Endothelial cell of umbilical vein (primary cell): ENCODE data around the gene OLIG1. TPM values are rescaled to one million over a fixed set of nuclear protein-coding genes. Genes with fewer than 3 reads are reported as not detected.

Experiments used
- BruUV-seq: library from RNA; stranded (reverse); fragments of 400-500 nt; replicated peaks from 2 replicates; lab custom pipeline; 2021; lab: Mats Ljungman, UMichigan
- CTCF ChIA-PET: fragments of 300-600, 350-600 bp; sonication (Branson Sonifier 250); formaldehyde crosslinking; loops from one replicate; lab custom pipeline; 2021; ENCODE audit warnings: antibody characterized with exemption, inconsistent platforms; lab: Charles Lee
- POLR2A ChIA-PET: fragments of 300-600, 350-600 bp; sonication (Branson Sonifier 250); formaldehyde crosslinking; loops from one replicate; lab custom pipeline; 2021; ENCODE audit warnings: antibody characterized with exemption, inconsistent platforms; lab: Charles Lee
- DNase-seq: peaks from one replicate; pipeline ENCODE4 v3.0.0-alpha.2; 2011; ENCODE audit warnings: low read depth, low spot score
- FAIRE-seq: peaks from 2 replicates; lab custom pipeline; 2011; peaks lifted over from hg19 to GRCh38; lab: Jason Lieb, UNC
- H2AFZ ChIP-seq: 2 replicates; pipeline ENCODE4 v1.6.0; 2012; ENCODE audit warnings: low read depth, low read length, control low read depth, inconsistent platforms
- H3K27ac ChIP-seq: 2 replicates; pipeline ENCODE4 v1.5.1; 2011; ENCODE audit warnings: low read depth, mild to moderate bottlenecking, control low read depth, low read length, moderate library complexity; ENCODE audit not compliant: insufficient read depth
- H3K27me3 ChIP-seq, 2 experiments: 2 replicates each; pipeline versions ENCODE4 v1.6.0 to v1.6.1; 2011; ENCODE audit warnings: low read length in 2 of 2, mixed read lengths in 1 of 2; ENCODE audit not compliant: control insufficient read depth in 2 of 2, insufficient read depth in 2 of 2
- H3K36me3 ChIP-seq, 2 experiments: 2 replicates in 1 of 2; 3 replicates in 1 of 2; pipeline ENCODE4 v1.5.1; 2011; ENCODE audit warnings: low read length in 2 of 2, mild to moderate bottlenecking in 1 of 2, moderate library complexity in 1 of 2; ENCODE audit not compliant: control insufficient read depth in 2 of 2, insufficient read depth in 2 of 2; ENCODE audit errors: extremely low read depth in 1 of 2
- H3K4me1 ChIP-seq: 3 replicates; pipeline ENCODE4 v1.5.1; 2011; ENCODE audit warnings: mild to moderate bottlenecking, low read length; ENCODE audit not compliant: control insufficient read depth, insufficient read depth; ENCODE audit errors: extremely low read depth
- H3K4me2 ChIP-seq: 2 replicates; pipeline ENCODE4 v1.6.1; 2011; ENCODE audit warnings: low read length, control low read depth, mixed read lengths; ENCODE audit not compliant: insufficient read depth
- H3K4me3 ChIP-seq, 3 experiments: fragments of 200-600 bp in 1 of 3; sonication (generic), shearing (Covaris generic) in 1 of 3; replicated peaks in 1 of 3; 2 replicates each; pipeline ENCODE4 v1.5.1; 2011 to 2016; ENCODE audit warnings: control low read depth in 3 of 3, low read length in 3 of 3, mild to moderate bottlenecking in 2 of 3, inconsistent platforms in 1 of 3, low read depth in 1 of 3, moderate library complexity in 1 of 3; ENCODE audit not compliant: insufficient read depth in 1 of 3
- H3K79me2 ChIP-seq: 2 replicates; pipeline ENCODE4 v1.6.0; 2012; ENCODE audit warnings: low read length, inconsistent platforms; ENCODE audit not compliant: control insufficient read depth, insufficient read depth
- H3K9ac ChIP-seq: replicated peaks from 2 replicates; pipeline ENCODE3; 2011; ENCODE audit warnings: low read length, control low read depth; ENCODE audit not compliant: insufficient read depth; ENCODE audit errors: extremely low read depth
- H3K9me1 ChIP-seq: replicated peaks from 3 replicates; pipeline ENCODE4 v1.6.0; 2011; ENCODE audit warnings: mild to moderate bottlenecking, low read length; ENCODE audit not compliant: control insufficient read depth, insufficient read depth; ENCODE audit errors: extremely low read depth
- H3K9me3 ChIP-seq: replicated peaks from 2 replicates; pipeline ENCODE4 v1.5.1; 2012; ENCODE audit warnings: low read length, inconsistent platforms; ENCODE audit not compliant: control insufficient read depth, insufficient read depth
- H4K20me1 ChIP-seq: replicated peaks from 2 replicates; pipeline ENCODE3; 2011; ENCODE audit warnings: mild to moderate bottlenecking, low read length; ENCODE audit not compliant: control insufficient read depth, insufficient read depth; ENCODE audit errors: extremely low read depth
- CTCF ChIP-seq, 2 donors: IDR thresholded peaks; 1 replicate in 1 of 2; 2 replicates in 1 of 2; pipeline ENCODE4 v1.5.1; 2011; ENCODE audit warnings: low read length in 2 of 2, mild to moderate bottlenecking in 2 of 2, moderate library complexity in 2 of 2, control low read depth in 1 of 2, inconsistent platforms in 1 of 2, low read depth in 1 of 2; ENCODE audit not compliant: insufficient read depth in 1 of 2; ENCODE audit errors: extremely low read depth in 1 of 2
- EZH2 ChIP-seq: IDR thresholded peaks from 2 replicates; pipeline ENCODE4 v1.6.1; 2012; ENCODE audit warnings: borderline replicate concordance, low read depth, mild to moderate bottlenecking, moderate library complexity, low read length, inconsistent platforms; ENCODE audit not compliant: severe bottlenecking
- GATA2 ChIP-seq: IDR thresholded peaks from 2 replicates; pipeline ENCODE4 v1.7.0; 2011; ENCODE audit warnings: low read depth, mild to moderate bottlenecking, moderate library complexity, mixed read lengths, low read length; ENCODE audit not compliant: insufficient read length, insufficient read depth
- MAX ChIP-seq: IDR thresholded peaks from 2 replicates; pipeline ENCODE4 v1.6.1; 2011; ENCODE audit not compliant: insufficient read depth, insufficient read length
- POLR2AphosphoS5 ChIP-seq: IDR thresholded peaks from 2 replicates; pipeline ENCODE4 v1.6.1; 2012; ENCODE audit warnings: low read depth, mild to moderate bottlenecking, control low read depth, low read length, moderate library complexity; ENCODE audit not compliant: insufficient read depth
- dilution Hi-C: fragments of 300-500 bp; cut with MboI; formaldehyde crosslinking; loops from one replicate; pipeline ENCODE4 v1.15.0; 2019; ENCODE audit warnings: low sequenced_read_pairs; ENCODE audit not compliant: extremely low pct_ligation_motif_present
- intact Hi-C: fragments of 100-400 bp; cut with micrococcal nuclease; formaldehyde crosslinking; loops from one replicate; pipeline ENCODE4 v1.10.0; 2022
- polyA plus RNA-seq, 4 experiments: library from polyadenylated mRNA; depleted of rRNA in 3 of 4; stranded (reverse) in 3 of 4; unstranded in 1 of 4; fragments of >200 nt; gene quantifications; 2 replicates each; pipeline versions ENCODE4 v1.2.1 to v1.2.3, GENCODE V29; 2011 to 2012; ENCODE audit warnings: missing spikeins in 1 of 4
- total RNA-seq: library from RNA; stranded (reverse); gene quantifications from 2 replicates; pipeline ENCODE4 v1.2.3, GENCODE V29; 2021

OLIG1 gene
- total and polyA plus RNA-seq, 2 donors (not counting 3 experiments of a cell fraction or from before 2014, with no cell fraction given) = not detected

- no TSS peak for BruUV-seq
- no peak within 1 kb of the TSS for H3K4me2 ChIP-seq
- no peaks in the 10 kb centered on the region for H3K9me1 ChIP-seq
- H4K20me1 ChIP-seq = no peaks in the 10 kb centered on the region
- H3K79me2 ChIP-seq = no peaks in the 10 kb centered on the region
- peaks cover 93 to 100% of the 10 kb centered on the region in 2 experiments for H3K27me3 ChIP-seq
- dilution Hi-C loops (no loop called here), intact Hi-C loops (loop anchor here (10.0 kb wide), 1 partner anchor 49 kb away; the partner anchor contains the start of gene OLIG1)
- ChIA-PET POLR2A (no interaction called here), CTCF (interaction anchor here (1.5 to 1.7 kb wide), 2 partner anchors 11 to 85 kb away, joined by 3 to 5 read pairs; no protein-coding TSS in a partner anchor)
- no peaks in the 10 kb centered on the region for H3K36me3 ChIP-seq
- no peak within 1 kb of the TSS for H2AFZ ChIP-seq
- peak; percentile 20 for DNase-seq
- H3K4me3 ChIP-seq = no peak within 1 kb of the TSS
- H3K9me3 ChIP-seq = no peaks in the 10 kb centered on the region
- H3K4me1 ChIP-seq = peaks cover 3% of the 10 kb centered on the region
- H3K9ac ChIP-seq = no peak within 1 kb of the TSS
- TF ChIP-seq GATA2 = no peak
- TF ChIP-seq EZH2 = peak; percentile 79
- no peak for TF ChIP-seq POLR2AphosphoS5
- TF ChIP-seq CTCF (IDR thresholded peaks at IDR 0.05; ENCODE audit: extremely low read depth in 1 of 2, insufficient read depth in 1 of 2, low read depth in 1 of 2, low read length in 2 of 2) = no peak
- TF ChIP-seq MAX = no peak
- no peak for FAIRE-seq
- H3K27ac ChIP-seq = no peak within 1 kb of the TSS
These were observed 44.2 kb upstream of the OLIG1 start, which contains the start of gene OLIG2 for GRCh38 chr21:33025489-33026442. OLIG2 (plus strand) TSS chr21:33025935; CDS start chr21:33026863, 928 bp downstream.
